ENCODE results near the gene YAP1. TPM values are rescaled to one million over a fixed set of nuclear protein-coding genes. Genes with fewer than 3 reads are reported as not detected.
A peak's percentile ranks its signal among the peaks of the same experiment; 100 is the strongest.

Gene YAP1
- total RNA-seq, 1 experiment from 2014 or later, result 158 TPM

DNA sequence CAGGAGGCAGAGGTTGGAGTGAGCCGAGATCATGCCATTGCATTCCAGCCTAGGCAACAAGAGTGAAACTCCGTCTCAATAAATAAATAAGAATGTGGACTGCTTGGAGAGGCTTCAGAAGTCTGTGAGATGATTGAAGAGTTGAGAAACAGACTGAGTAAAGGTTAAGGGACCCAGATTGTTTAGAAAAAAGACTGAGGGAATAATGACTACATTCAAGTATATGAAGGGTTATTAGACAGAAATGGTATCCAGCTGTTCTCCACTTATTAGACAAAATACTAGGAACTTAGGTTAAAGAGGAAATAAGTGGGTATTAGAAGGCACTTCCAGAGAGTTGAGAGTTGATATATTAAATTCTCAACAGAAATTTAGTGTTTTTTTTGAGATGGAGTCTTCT, 10.5 kb upstream of the YAP1 start:
- intact Hi-C loops (cut with micrococcal nuclease), result no loop called here
- H3K4me3 Mint-ChIP-seq (ENCODE audit: unreplicated experiment), result no peak overlapping the region
- no peak overlapping the region for H3K27ac Mint-ChIP-seq (ENCODE audit: low read depth, unreplicated experiment)
- POLR2A ChIA-PET, result interaction anchor here (0.9 to 2.1 kb wide), 2 partner anchors 10 to 51 kb away, joined by 3 to 6 read pairs; no protein-coding TSS in a partner anchor
- no peaks in the 10 kb centered on the region for H3K27me3 Mint-ChIP-seq (ENCODE audit: insufficient read depth, unreplicated experiment)
- no peak for DNase-seq (ENCODE audit: unreplicated experiment)
- TF ChIP-seq, protein P1, sequence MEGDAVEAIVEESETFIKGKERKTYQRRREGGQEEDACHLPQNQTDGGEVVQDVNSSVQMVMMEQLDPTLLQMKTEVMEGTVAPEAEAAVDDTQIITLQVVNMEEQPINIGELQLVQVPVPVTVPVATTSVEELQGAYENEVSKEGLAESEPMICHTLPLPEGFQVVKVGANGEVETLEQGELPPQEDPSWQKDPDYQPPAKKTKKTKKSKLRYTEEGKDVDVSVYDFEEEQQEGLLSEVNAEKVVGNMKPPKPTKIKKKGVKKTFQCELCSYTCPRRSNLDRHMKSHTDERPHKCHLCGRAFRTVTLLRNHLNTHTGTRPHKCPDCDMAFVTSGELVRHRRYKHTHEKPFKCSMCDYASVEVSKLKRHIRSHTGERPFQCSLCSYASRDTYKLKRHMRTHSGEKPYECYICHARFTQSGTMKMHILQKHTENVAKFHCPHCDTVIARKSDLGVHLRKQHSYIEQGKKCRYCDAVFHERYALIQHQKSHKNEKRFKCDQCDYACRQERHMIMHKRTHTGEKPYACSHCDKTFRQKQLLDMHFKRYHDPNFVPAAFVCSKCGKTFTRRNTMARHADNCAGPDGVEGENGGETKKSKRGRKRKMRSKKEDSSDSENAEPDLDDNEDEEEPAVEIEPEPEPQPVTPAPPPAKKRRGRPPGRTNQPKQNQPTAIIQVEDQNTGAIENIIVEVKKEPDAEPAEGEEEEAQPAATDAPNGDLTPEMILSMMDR (IDR thresholded peaks at IDR 0.05; ENCODE audit: unreplicated experiment), result no peak
- H3K36me3 Mint-ChIP-seq (ENCODE audit: insufficient read depth, unreplicated experiment), result no peaks in the 10 kb centered on the region
- no peaks in the 10 kb centered on the region for H3K4me1 Mint-ChIP-seq (ENCODE audit: insufficient read depth, unreplicated experiment)
- no TSS peak for BruUV-seq (replicated peaks)
- CTCF ChIA-PET, result interaction anchor here (0.7 kb wide), 1 partner anchor 70 kb away, joined by 3 read pairs; no protein-coding TSS in a partner anchor
- H3K9me3 Mint-ChIP-seq (ENCODE audit: unreplicated experiment), result no peaks in the 10 kb centered on the region

DNA sequence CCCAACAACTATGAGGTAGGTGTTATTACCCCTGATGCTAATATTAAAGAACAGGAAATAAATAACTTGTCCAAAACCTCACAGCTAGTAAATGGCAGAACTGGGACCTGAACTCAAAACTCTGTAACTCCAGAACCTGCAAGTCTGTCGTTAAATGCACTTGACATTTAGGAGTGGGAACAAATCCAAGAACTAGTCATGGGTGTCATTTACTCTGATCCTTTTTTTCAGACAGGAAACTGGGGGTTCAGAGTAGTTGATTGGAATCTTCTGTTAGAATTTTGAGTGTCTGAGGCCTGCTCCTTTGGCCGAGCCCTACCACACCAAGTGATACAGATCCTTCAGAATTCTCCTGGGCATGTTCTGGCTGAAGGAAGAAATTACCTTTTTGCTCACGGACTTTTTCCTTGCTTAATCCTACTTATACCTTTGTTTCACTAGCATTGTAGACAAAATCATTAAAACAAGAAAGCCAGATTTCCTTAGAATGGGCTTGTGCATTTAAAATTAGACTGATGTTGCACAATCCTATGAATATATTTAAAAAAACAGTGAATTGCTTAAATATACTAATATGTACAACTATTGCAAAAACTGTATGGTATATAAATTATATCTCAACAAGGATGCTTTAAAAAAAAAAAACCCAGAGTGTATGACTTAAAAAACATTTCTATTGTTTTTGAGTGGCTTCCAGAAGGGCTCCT, 1.4 kb upstream of the YAP1 start:
- TF ChIP-seq, protein P1 (IDR thresholded peaks at IDR 0.05; ENCODE audit: unreplicated experiment), result no peak
- Mint-ChIP-seq H3K4me3 (ENCODE audit: unreplicated experiment) (peak overlapping the region; percentile 92), H3K27ac (ENCODE audit: low read depth, unreplicated experiment) (peak overlapping the region; percentile 98), H3K27me3 (ENCODE audit: insufficient read depth, unreplicated experiment) (no peaks in the 10 kb centered on the region), H3K4me1 (ENCODE audit: insufficient read depth, unreplicated experiment) (peaks cover 9% of the 10 kb centered on the region), H3K9me3 (ENCODE audit: unreplicated experiment) (no peaks in the 10 kb centered on the region), H3K36me3 (ENCODE audit: insufficient read depth, unreplicated experiment) (peaks cover 8% of the 10 kb centered on the region)
- no TSS peak for BruUV-seq (replicated peaks)
- CTCF ChIA-PET, result interaction anchor here (0.7 to 1.0 kb wide), 3 partner anchors 16 to 68 kb away, joined by 3 read pairs; no protein-coding TSS in a partner anchor
- no peak for DNase-seq (ENCODE audit: unreplicated experiment)
- intact Hi-C loops (cut with micrococcal nuclease), result no loop called here
- POLR2A ChIA-PET, result interaction anchor here (0.6 to 3.4 kb wide), 18 partner anchors 9 to 197 kb away, joined by 3 to 50 read pairs (median 7); partner anchors contain the start of gene CFAP300

DNA sequence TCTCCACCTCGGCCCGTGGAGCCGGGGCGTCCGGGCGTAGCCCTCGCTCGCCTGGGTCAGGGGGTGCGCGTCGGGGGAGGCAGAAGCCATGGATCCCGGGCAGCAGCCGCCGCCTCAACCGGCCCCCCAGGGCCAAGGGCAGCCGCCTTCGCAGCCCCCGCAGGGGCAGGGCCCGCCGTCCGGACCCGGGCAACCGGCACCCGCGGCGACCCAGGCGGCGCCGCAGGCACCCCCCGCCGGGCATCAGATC, 439 bp downstream of the YAP1 start:
- peak overlapping the region; percentile 92 for H3K4me3 Mint-ChIP-seq (ENCODE audit: unreplicated experiment)
- DNase-seq (ENCODE audit: unreplicated experiment), result no peak
- H3K36me3 Mint-ChIP-seq (ENCODE audit: insufficient read depth, unreplicated experiment), result peaks cover 25% of the 10 kb centered on the region
- no peaks in the 10 kb centered on the region for H3K9me3 Mint-ChIP-seq (ENCODE audit: unreplicated experiment)
- POLR2A ChIA-PET, result interaction anchor here (0.7 to 3.4 kb wide), 21 partner anchors 8 to 676 kb away, joined by 3 to 50 read pairs (median 7); partner anchors contain the start of genes BIRC3 and CFAP300
- peak overlapping the region; percentile 98 for H3K27ac Mint-ChIP-seq (ENCODE audit: low read depth, unreplicated experiment)
- H3K4me1 Mint-ChIP-seq (ENCODE audit: insufficient read depth, unreplicated experiment), result peaks cover 15% of the 10 kb centered on the region
- no peaks in the 10 kb centered on the region for H3K27me3 Mint-ChIP-seq (ENCODE audit: insufficient read depth, unreplicated experiment)
- TF ChIP-seq, protein P1 (IDR thresholded peaks at IDR 0.05; ENCODE audit: unreplicated experiment), result no peak
- CTCF ChIA-PET, result interaction anchor here (0.7 to 1.9 kb wide), 5 partner anchors 31 to 158 kb away, joined by 3 to 14 read pairs (median 3); no protein-coding TSS in a partner anchor
- intact Hi-C loops (cut with micrococcal nuclease), result loop anchor here (1.0 to 5.0 kb wide), 7 partner anchors 28 to 248 kb away; partner anchors contain the start of genes CEP126 and CFAP300
- BruUV-seq (replicated peaks), result no TSS peak

DNA sequence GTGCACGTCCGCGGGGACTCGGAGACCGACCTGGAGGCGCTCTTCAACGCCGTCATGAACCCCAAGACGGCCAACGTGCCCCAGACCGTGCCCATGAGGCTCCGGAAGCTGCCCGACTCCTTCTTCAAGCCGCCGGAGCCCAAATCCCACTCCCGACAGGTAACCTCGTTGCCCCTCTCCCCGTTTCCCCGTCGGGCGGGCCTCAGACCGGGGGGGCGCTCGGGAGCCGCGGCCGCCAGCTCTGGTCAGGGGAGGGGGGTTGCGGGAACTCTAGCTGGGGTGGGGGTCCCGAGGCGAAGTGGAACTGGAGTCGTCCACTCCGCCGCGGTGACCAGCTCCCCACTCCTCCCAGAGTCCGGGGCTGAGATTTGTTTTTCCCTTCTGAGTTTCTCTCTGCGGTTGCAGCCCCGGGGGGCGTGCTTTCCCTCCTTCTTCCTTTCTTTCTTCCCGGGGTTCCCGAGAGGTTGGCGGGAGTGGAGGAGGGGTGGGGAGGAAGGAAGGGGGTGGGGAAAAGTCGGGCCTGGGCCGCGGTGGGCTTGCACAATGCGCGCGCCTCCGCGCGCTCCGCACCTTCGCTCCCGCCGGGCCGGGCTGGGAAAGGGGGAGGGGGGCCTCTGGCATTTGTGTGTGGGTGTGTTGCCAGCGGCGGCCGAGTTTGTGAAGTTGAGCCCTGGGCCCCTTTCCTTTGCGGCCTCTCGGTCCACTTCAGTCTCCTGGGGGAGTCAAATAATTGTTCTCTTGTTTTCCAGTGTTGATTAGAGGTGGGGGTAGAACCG, 952 bp downstream of the YAP1 start:
- TF ChIP-seq, protein P1 (IDR thresholded peaks at IDR 0.05; ENCODE audit: unreplicated experiment), result no peak
- ChIA-PET POLR2A (interaction anchor here (0.7 to 3.4 kb wide), 19 partner anchors 7 to 207 kb away, joined by 3 to 50 read pairs (median 8); partner anchors contain the start of genes BIRC3 and CFAP300), CTCF (interaction anchor here (0.7 to 1.9 kb wide), 5 partner anchors 31 to 158 kb away, joined by 3 to 14 read pairs (median 3); no protein-coding TSS in a partner anchor)
- TSS peak; percentile 79 for BruUV-seq (replicated peaks)
- DNase-seq (ENCODE audit: unreplicated experiment), result peak; percentile 90
- Mint-ChIP-seq H3K4me1 (ENCODE audit: insufficient read depth, unreplicated experiment) (peaks cover 16% of the 10 kb centered on the region), H3K36me3 (ENCODE audit: insufficient read depth, unreplicated experiment) (peaks cover 26% of the 10 kb centered on the region), H3K27ac (ENCODE audit: low read depth, unreplicated experiment) (peak overlapping the region; percentile 98), H3K27me3 (ENCODE audit: insufficient read depth, unreplicated experiment) (no peaks in the 10 kb centered on the region), H3K4me3 (ENCODE audit: unreplicated experiment) (peak overlapping the region; percentile 92), H3K9me3 (ENCODE audit: unreplicated experiment) (no peaks in the 10 kb centered on the region)
- intact Hi-C loops (cut with micrococcal nuclease), result loop anchor here (1.0 to 5.0 kb wide), 6 partner anchors 28 to 249 kb away; partner anchors contain the start of gene CFAP300

All from MCF 10A (cell line).